Peyer's patch (tissue), 4 donors: ENCODE results near the gene PRR9. TPM values are rescaled to one million over a fixed set of nuclear protein-coding genes. Genes with fewer than 3 reads are reported as not detected.

Experiments
- DNase-seq, 3 donors: peaks; one replicate each; pipeline ENCODE4 v3.0.0-alpha.2; 2017 to 2019
- H3K27ac ChIP-seq, 4 donors: fragments of 200-600 bp; sonication (generic); one replicate each; pipeline ENCODE4 v1.5.1; 2016 to 2019
- H3K27me3 ChIP-seq, 2 donors: fragments of 200-600 bp; sonication (generic); one replicate each; pipeline ENCODE4 v1.5.1; 2019
- H3K36me3 ChIP-seq, 3 donors: fragments of 200-600 bp; sonication (generic); one replicate each; pipeline ENCODE4 v1.5.1; 2016 to 2019
- H3K4me1 ChIP-seq, 4 donors: fragments of 200-600 bp; sonication (generic); one replicate each; pipeline ENCODE4 v1.5.1; 2016 to 2019
- H3K4me3 ChIP-seq, 4 donors: fragments of 200-600 bp; sonication (generic); 1 replicate in 3 of 4; 2 replicates in 1 of 4; pipeline ENCODE4 v1.5.1; 2016 to 2019; ENCODE audit warnings: mild to moderate bottlenecking in 1 of 4
- H3K9me3 ChIP-seq, 4 donors: fragments of 200-600 bp; sonication (generic); one replicate each; pipeline ENCODE4 v1.5.1; 2016 to 2019; ENCODE audit warnings: mild to moderate bottlenecking in 1 of 4
- CTCF ChIP-seq, 6 experiments: fragments of 450-650 bp in 4 of 6; fragments of 200-600 bp in 2 of 6; sonication (generic) in 1 of 6; IDR thresholded peaks; one replicate each; pipeline ENCODE4 v1.5.1; 2017 to 2019; ENCODE audit warnings: antibody characterized with exemption in 6 of 6, mild to moderate bottlenecking in 3 of 6, moderate library complexity in 1 of 6
- POLR2A ChIP-seq, 2 donors: fragments of 450-650 bp; IDR thresholded peaks; one replicate each; pipeline ENCODE4 v1.5.1; 2017; ENCODE audit warnings: antibody characterized with exemption in 2 of 2, mild to moderate bottlenecking in 2 of 2, moderate library complexity in 2 of 2
- total RNA-seq, 4 donors: library from RNA; depleted of rRNA; stranded (reverse); fragments of >200 nt; gene quantifications; one replicate each; pipeline ENCODE4 v1.1.0, GENCODE V29; 2016

PRR9 gene
- total RNA-seq, 4 donors from 2014 or later = not detected

GRCh38 chr1:153192697-153193096 is 24.7 kb upstream of the PRR9 start:
- Histone ChIP-seq H3K36me3 (no peaks in the 10 kb centered on the region), H3K9me3 (no peaks in the 10 kb centered on the region), H3K27ac (no peak overlapping the region), H3K4me1 (no peaks in the 10 kb centered on the region), H3K4me3 (no peak overlapping the region), H3K27me3 (no peaks in the 10 kb centered on the region)
- no peak for DNase-seq
- TF ChIP-seq POLR2A (IDR thresholded peaks at IDR 0.05) (no peak), CTCF (IDR thresholded peaks at IDR 0.05) (peak in 1 of 6 experiments; percentile 5)

- no peak overlapping the region for H3K4me3 ChIP-seq
- H3K27me3 ChIP-seq = no peaks in the 10 kb centered on the region
- no peaks in the 10 kb centered on the region for H3K4me1 ChIP-seq
- no peaks in the 10 kb centered on the region for H3K9me3 ChIP-seq
- no peak overlapping the region for H3K27ac ChIP-seq
- TF ChIP-seq CTCF (IDR thresholded peaks at IDR 0.05) (no peak), POLR2A (IDR thresholded peaks at IDR 0.05) (no peak)
- H3K36me3 ChIP-seq = no peaks in the 10 kb centered on the region
- no peak for DNase-seq
These were observed 22.9 kb upstream of the PRR9 start for GRCh38 chr1:153194331-153195050.

GRCh38 chr1:153195216-153195615 is 22.2 kb upstream of the PRR9 start:
- no peak for DNase-seq
- no peak overlapping the region for H3K4me3 ChIP-seq
- no peak overlapping the region for H3K27ac ChIP-seq
- H3K36me3 ChIP-seq = no peaks in the 10 kb centered on the region
- TF ChIP-seq POLR2A (IDR thresholded peaks at IDR 0.05) = no peak
- no peak for TF ChIP-seq CTCF (IDR thresholded peaks at IDR 0.05)
- no peaks in the 10 kb centered on the region for H3K27me3 ChIP-seq
- H3K9me3 ChIP-seq = no peaks in the 10 kb centered on the region
- no peaks in the 10 kb centered on the region for H3K4me1 ChIP-seq

- H3K4me3 ChIP-seq = no peak overlapping the region
- H3K4me1 ChIP-seq = no peaks in the 10 kb centered on the region
- H3K27ac ChIP-seq = no peak overlapping the region
- TF ChIP-seq POLR2A (IDR thresholded peaks at IDR 0.05) (no peak), CTCF (IDR thresholded peaks at IDR 0.05) (no peak)
- no peak for DNase-seq
- no peaks in the 10 kb centered on the region for H3K9me3 ChIP-seq
- no peaks in the 10 kb centered on the region for H3K27me3 ChIP-seq
- H3K36me3 ChIP-seq = no peaks in the 10 kb centered on the region
These were observed 15.4 kb upstream of the PRR9 start for GRCh38 chr1:153202006-153202405.

GRCh38 chr1:153203130-153203529 is 14.3 kb upstream of the PRR9 start, which contains the start of gene LELP1:
Gene LELP1 (plus strand): TSS chr1:153203430. CDS start chr1:153204708, 1,278 bp downstream.
- DNase-seq = no peak
- Histone ChIP-seq H3K4me1 (no peaks in the 10 kb centered on the region), H3K27ac (no peak within 1 kb of the TSS), H3K36me3 (no peaks in the 10 kb centered on the region), H3K4me3 (no peak within 1 kb of the TSS), H3K9me3 (no peaks in the 10 kb centered on the region), H3K27me3 (no peaks in the 10 kb centered on the region)
- TF ChIP-seq POLR2A (IDR thresholded peaks at IDR 0.05) (no peak), CTCF (IDR thresholded peaks at IDR 0.05) (no peak)
